Measurements from ENCODE around the gene ANKAR. TPM values are rescaled to one million over a fixed set of nuclear protein-coding genes. Genes with fewer than 3 reads are reported as not detected.

The ANKAR gene
- total and polyA plus RNA-seq, 2 experiments from 2014 or later: 3.0 to 4.4 TPM

GRCh38 chr2:189658306-189659212 lies 15.9 kb upstream of the ANKAR start (continued):
- TF ChIP-seq ETS1 (IDR thresholded peaks at IDR 0.05) (no peak), POLR2AphosphoS5 (IDR thresholded peaks at IDR 0.05; ENCODE audit: low read depth) (no peak), NANOG (IDR thresholded peaks at IDR 0.05; ENCODE audit: borderline replicate concordance) (no peak), ZNF331 (CRISPR knock-in tag; IDR thresholded peaks at IDR 0.05; ENCODE audit: low read depth) (no peak), REST (IDR thresholded peaks at IDR 0.05; ENCODE audit: unreplicated experiment) (no peak), EZH2phosphoT487 (IDR thresholded peaks at IDR 0.05; ENCODE audit: unreplicated experiment) (no peak)

GRCh38 chr2:189659734-189660133 lies 14.7 kb upstream of the ANKAR start:
- H3K9me3 Mint-ChIP-seq: no peaks in the 10 kb centered on the region
- H3K4me3 Mint-ChIP-seq: no peak overlapping the region; the same call in 2 of the 3 replicates
- no peaks in the 10 kb centered on the region for H3K27me3 Mint-ChIP-seq (ENCODE audit: insufficient read depth, low read depth, poor library complexity)
- no peaks in the 10 kb centered on the region for H3K27me3 ChIP-seq (ENCODE audit: insufficient read depth)
- no peaks in the 10 kb centered on the region for H3K9me2 ChIP-seq (ENCODE audit: insufficient read depth)
- H3F3A ChIP-seq (replicated peaks; ENCODE audit: low read depth): no peaks in the 10 kb centered on the region
- H4K20me1 ChIP-seq (replicated peaks; ENCODE audit: insufficient read depth): no peaks in the 10 kb centered on the region; the same call in 1 of the 2 replicates
- peaks cover 23% of the 10 kb centered on the region for H3K79me2 ChIP-seq (replicated peaks; ENCODE audit: insufficient read depth)
- no peak overlapping the region for H3K27ac Mint-ChIP-seq
- H3K27ac ChIP-seq (ENCODE audit: low read depth): no peak overlapping the region
- no peak overlapping the region for H3K4me3 ChIP-seq
- no peak overlapping the region for H2AFZ ChIP-seq
- peaks cover 3% of the 10 kb centered on the region; the same call in 2 of the 3 replicates for H3K36me3 Mint-ChIP-seq (ENCODE audit: low read depth)
- 0 out of 3 replicates have a peak, but pooled peaks cover 2% of the 10 kb centered on the region for H3K4me1 Mint-ChIP-seq
- ATAC-seq (no peak), DNase-seq (ENCODE audit: low spot score) (no peak)
- peaks cover 4% of the 10 kb centered on the region; the same call in 1 of the 2 replicates for H3K36me3 ChIP-seq (ENCODE audit: insufficient read depth)
- no peak overlapping the region for H3K4me2 ChIP-seq
- peaks cover 7% of the 10 kb centered on the region for H3K4me1 ChIP-seq (ENCODE audit: insufficient read depth)
- TF ChIP-seq ZNF462 (CRISPR knock-in tag; IDR thresholded peaks at IDR 0.05): no peak
- TF ChIP-seq EZH2 (IDR thresholded peaks at IDR 0.05; ENCODE audit: low read depth, unreplicated experiment): no peak
- no peak for TF ChIP-seq ZNF114 (CRISPR knock-in tag; IDR thresholded peaks at IDR 0.05)
- no peak for TF ChIP-seq POLR2AphosphoS5 (IDR thresholded peaks at IDR 0.05; ENCODE audit: low read depth)
- TF ChIP-seq EZH2phosphoT487 (IDR thresholded peaks at IDR 0.05; ENCODE audit: unreplicated experiment): no peak
- TF ChIP-seq ZNF331 (CRISPR knock-in tag; IDR thresholded peaks at IDR 0.05; ENCODE audit: low read depth): no peak
- no peak for TF ChIP-seq CTCF (conservative IDR thresholded peaks at IDR 0.05; ENCODE audit: low read depth in 2 of 2)
